ENCODE measurements around the gene FGF23.

FGF23 gene

GRCh38 chr12:4327293-4327692, 52.2 kb downstream of the FGF23 start:
- in situ Hi-C loops (cut with MboI; ENCODE audit: low pct_unique_long_range_greater_than_20kb, low sequenced_read_pairs, unreplicated experiment), result no loop called here
- DNase-seq (ENCODE audit: low spot score), result no peak
- no peak for TF ChIP-seq CTCF (IDR thresholded peaks at IDR 0.05; ENCODE audit: extremely low read depth, insufficient read depth, missing control alignments)

DNA sequence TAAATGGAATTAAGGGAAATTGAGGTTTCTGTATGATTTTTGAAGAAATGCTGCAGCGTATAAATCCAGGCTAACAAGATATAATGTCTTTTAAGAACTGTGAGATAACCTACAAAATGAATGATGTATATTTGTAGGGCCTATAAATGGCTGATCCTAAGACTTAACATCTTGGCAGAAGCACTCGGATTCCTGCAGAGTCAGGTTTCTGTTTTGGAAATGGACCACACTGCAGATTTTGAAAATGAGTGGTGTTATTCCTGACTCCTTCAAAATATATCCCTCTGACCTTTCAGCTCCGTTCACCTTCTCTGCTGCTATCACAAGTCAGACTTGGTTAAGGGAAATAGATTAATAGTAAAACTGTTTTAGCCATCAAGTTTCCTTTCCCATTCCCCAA, 53.5 kb downstream of the FGF23 start:
- DNase-seq (ENCODE audit: low spot score), result no peak
- in situ Hi-C loops (cut with MboI; ENCODE audit: low pct_unique_long_range_greater_than_20kb, low sequenced_read_pairs, unreplicated experiment), result no loop called here
- no peak for TF ChIP-seq CTCF (IDR thresholded peaks at IDR 0.05; ENCODE audit: extremely low read depth, insufficient read depth, missing control alignments)

DNA sequence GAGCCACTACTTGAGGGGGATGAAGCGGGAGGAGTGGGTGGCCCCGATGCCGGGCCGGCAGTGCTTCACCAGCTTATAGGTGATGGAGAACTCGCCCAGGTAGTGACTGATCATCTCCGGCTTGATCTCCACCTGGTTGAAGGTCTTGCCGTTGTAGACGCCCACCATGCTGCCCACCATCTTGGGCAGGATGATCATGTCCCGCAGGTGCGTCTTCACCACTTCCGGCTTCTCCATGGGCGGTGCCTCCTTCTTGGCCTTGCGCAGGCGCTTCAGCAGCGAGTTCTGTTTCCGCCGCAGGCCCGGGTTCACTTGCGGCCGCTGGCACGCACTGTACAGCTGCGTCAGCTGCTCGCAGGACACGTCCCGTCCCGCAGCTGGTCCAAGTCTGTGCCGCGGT, 55.1 kb downstream of the FGF23 start:
- no peak for TF ChIP-seq CTCF (IDR thresholded peaks at IDR 0.05; ENCODE audit: extremely low read depth, insufficient read depth, missing control alignments)
- no peak for DNase-seq (ENCODE audit: low spot score)
- in situ Hi-C loops (cut with MboI; ENCODE audit: low pct_unique_long_range_greater_than_20kb, low sequenced_read_pairs, unreplicated experiment), result no loop called here

DNA sequence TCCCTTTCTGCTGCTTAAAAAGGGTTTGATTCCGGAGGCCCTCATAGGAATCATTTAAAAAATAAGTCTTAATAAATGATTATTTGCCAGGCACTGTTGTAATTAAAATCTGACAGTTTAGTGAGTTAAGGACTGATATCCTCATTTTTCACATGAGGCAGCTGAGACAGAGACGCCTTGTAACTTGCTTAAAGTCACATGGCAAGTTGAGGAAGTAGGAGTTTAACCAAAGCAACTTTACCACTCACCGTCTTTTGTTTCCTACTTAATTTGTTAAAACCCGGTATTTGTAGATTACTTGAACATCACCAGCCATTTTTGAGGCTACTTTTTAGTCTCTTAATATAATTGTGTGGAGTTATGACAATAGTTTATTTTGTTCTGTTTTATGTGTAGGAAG, 56.1 kb downstream of the FGF23 start:
- DNase-seq (ENCODE audit: low spot score), result no peak
- in situ Hi-C loops (cut with MboI; ENCODE audit: low pct_unique_long_range_greater_than_20kb, low sequenced_read_pairs, unreplicated experiment), result no loop called here
- TF ChIP-seq CTCF (IDR thresholded peaks at IDR 0.05; ENCODE audit: extremely low read depth, insufficient read depth, missing control alignments), result no peak

- TF ChIP-seq CTCF (IDR thresholded peaks at IDR 0.05; ENCODE audit: extremely low read depth, insufficient read depth, missing control alignments), result no peak
- in situ Hi-C loops (cut with MboI; ENCODE audit: low pct_unique_long_range_greater_than_20kb, low sequenced_read_pairs, unreplicated experiment), result no loop called here
- DNase-seq (ENCODE audit: low spot score), result no peak
Measured at GRCh38 chr12:4322726-4323125, 56.8 kb downstream of the FGF23 start.

DNA sequence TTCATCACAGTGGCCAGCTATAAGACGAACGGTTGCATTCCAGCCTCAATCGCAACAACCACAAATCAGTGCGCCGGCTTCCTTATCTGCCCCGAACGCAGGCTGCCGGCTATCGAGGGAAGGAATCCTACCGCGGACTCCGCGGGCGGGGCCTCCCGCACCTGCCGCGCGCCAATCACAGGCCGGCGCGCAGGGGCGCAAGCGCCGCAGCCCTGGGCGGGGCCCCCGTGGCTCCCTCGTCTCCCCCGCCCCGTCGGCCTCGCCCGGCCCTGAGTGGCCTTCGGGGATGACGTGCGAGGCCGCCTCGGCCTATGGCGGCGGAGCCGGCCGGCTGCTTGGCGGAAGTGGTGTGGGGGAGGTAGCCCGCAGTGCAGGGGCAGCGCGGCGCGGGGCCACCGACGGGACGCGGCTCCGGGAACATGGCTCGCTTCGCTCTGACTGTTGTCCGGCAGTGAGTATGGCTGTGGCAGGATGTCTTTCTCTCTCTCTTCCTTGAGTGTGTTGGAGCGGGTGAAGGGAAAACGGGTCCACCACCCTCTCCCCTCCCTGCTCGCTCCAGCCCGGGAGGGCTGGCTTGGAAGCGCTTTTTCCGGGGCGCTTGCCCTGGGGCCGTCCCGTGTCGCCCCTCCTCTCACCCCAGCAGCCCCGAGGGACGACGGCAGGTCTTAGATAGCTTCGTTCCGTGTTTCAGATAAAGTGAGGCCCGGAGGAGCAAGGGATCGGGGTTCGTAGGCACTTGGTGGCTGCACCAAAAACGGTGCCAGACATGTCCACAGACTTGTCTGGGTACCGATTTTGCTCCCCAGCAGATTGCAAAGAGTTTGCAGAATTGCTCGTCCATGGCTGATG, 58.4 kb downstream of the FGF23 start, which contains the start of gene TIGAR:
Gene TIGAR, plus strand, starts transcription at position 361 of the 849 bp plus-strand sequence. Its CDS starts 59 bp downstream, at position 420.
- in situ Hi-C loops (cut with MboI; ENCODE audit: low pct_unique_long_range_greater_than_20kb, low sequenced_read_pairs, unreplicated experiment), result no loop called here
- TF ChIP-seq CTCF (IDR thresholded peaks at IDR 0.05; ENCODE audit: extremely low read depth, insufficient read depth, missing control alignments), result no peak
- peak; percentile 99 for DNase-seq (ENCODE audit: low spot score)
